Mesenchymal stem cell (in vitro differentiated cells and primary cell): ENCODE results near the gene WASHC4.

Source experiments
- DNase-seq: peaks from one replicate; pipeline ENCODE4 v3.0.0-alpha.2; 2013
- H2AFZ ChIP-seq: one replicate; pipeline ENCODE4 v1.6.1; 2013; ENCODE audit warnings: low read depth, mild to moderate bottlenecking, control low read depth, inconsistent platforms, low read length, moderate library complexity
- H2AK5ac ChIP-seq: 2 replicates; pipeline ENCODE4 v1.6.1; 2013; ENCODE audit warnings: low read length, moderate library complexity, mild to moderate bottlenecking, inconsistent platforms; ENCODE audit not compliant: severe bottlenecking
- H2BK120ac ChIP-seq: one replicate; pipeline ENCODE4 v1.6.1; 2013; ENCODE audit warnings: low read depth, mild to moderate bottlenecking, inconsistent platforms, low read length, moderate library complexity
- H2BK12ac ChIP-seq, 2 experiments: one replicate each; pipeline ENCODE4 v1.6.1; 2013; ENCODE audit warnings: inconsistent platforms in 2 of 2, low read length in 2 of 2, mild to moderate bottlenecking in 2 of 2, moderate library complexity in 2 of 2, control low read depth in 1 of 2
- H2BK15ac ChIP-seq: one replicate; pipeline ENCODE4 v1.6.1; 2013; ENCODE audit warnings: mild to moderate bottlenecking, low read depth, inconsistent platforms; ENCODE audit not compliant: poor library complexity, severe bottlenecking
- H2BK5ac ChIP-seq: 2 replicates; pipeline ENCODE4 v1.6.1; 2013; ENCODE audit warnings: low read depth, mild to moderate bottlenecking, low read length, control low read depth, inconsistent platforms; ENCODE audit not compliant: poor library complexity, severe bottlenecking
- H3K14ac ChIP-seq, 2 experiments: one replicate each; pipeline ENCODE4 v1.6.1; 2013; ENCODE audit warnings: inconsistent platforms in 2 of 2, low read length in 2 of 2, control low read depth in 1 of 2, mild to moderate bottlenecking in 1 of 2, moderate library complexity in 1 of 2
- H3K18ac ChIP-seq, 2 experiments: one replicate each; pipeline ENCODE4 v1.6.1; 2013; ENCODE audit warnings: inconsistent platforms in 2 of 2, low read length in 2 of 2, control low read depth in 1 of 2, low read depth in 1 of 2, mild to moderate bottlenecking in 1 of 2
- H3K23ac ChIP-seq, 2 experiments: one replicate each; pipeline ENCODE4 v1.6.1; 2013; ENCODE audit warnings: inconsistent platforms in 2 of 2, low read length in 2 of 2, mild to moderate bottlenecking in 2 of 2, moderate library complexity in 2 of 2, control low read depth in 1 of 2
- H3K27ac ChIP-seq: 2 replicates; pipeline ENCODE4 v1.5.1; 2013; ENCODE audit warnings: mild to moderate bottlenecking, moderate library complexity, low read length, control low read depth, inconsistent platforms; ENCODE audit not compliant: poor library complexity, severe bottlenecking
- H3K27me3 ChIP-seq, 2 experiments: 2 replicates each; pipeline versions ENCODE4 v1.6.1 to v1.7.0; 2013; ENCODE audit warnings: low read length in 2 of 2, mild to moderate bottlenecking in 2 of 2, moderate library complexity in 2 of 2, control low read depth in 1 of 2, inconsistent platforms in 1 of 2; ENCODE audit not compliant: control insufficient read depth in 1 of 2, insufficient read depth in 1 of 2
- H3K36me3 ChIP-seq, 2 experiments: 2 replicates each; pipeline versions ENCODE4 v1.6.1 to v1.7.0; 2013; ENCODE audit warnings: low read length in 2 of 2, control low read depth in 1 of 2, inconsistent platforms in 1 of 2, low read depth in 1 of 2, mild to moderate bottlenecking in 1 of 2; ENCODE audit not compliant: insufficient read depth in 2 of 2, control insufficient read depth in 1 of 2
- H3K4ac ChIP-seq, 2 experiments: one replicate each; pipeline ENCODE4 v1.6.1; 2013; ENCODE audit warnings: inconsistent platforms in 2 of 2, low read length in 2 of 2, mild to moderate bottlenecking in 2 of 2, moderate library complexity in 2 of 2, control low read depth in 1 of 2, low read depth in 1 of 2
- H3K4me1 ChIP-seq: 2 replicates; pipeline ENCODE4 v1.6.1; 2013; ENCODE audit warnings: low read depth, low read length, control low read depth; ENCODE audit not compliant: control insufficient read depth, insufficient read depth
- H3K4me2 ChIP-seq: 2 replicates; pipeline ENCODE4 v1.6.1; 2013; ENCODE audit warnings: low read length, mild to moderate bottlenecking, inconsistent platforms; ENCODE audit not compliant: poor library complexity, severe bottlenecking
- H3K4me3 ChIP-seq, 2 experiments: 2 replicates each; pipeline versions ENCODE4 v1.5.1 to v1.7.0; 2013; ENCODE audit warnings: low read length in 2 of 2, mild to moderate bottlenecking in 2 of 2, control low read depth in 1 of 2, low read depth in 1 of 2; ENCODE audit not compliant: insufficient read depth in 1 of 2
- H3K79me1 ChIP-seq: replicated peaks from 2 replicates; pipeline ENCODE4 v1.6.1; 2013; ENCODE audit warnings: mild to moderate bottlenecking, control low read depth, low read length, inconsistent platforms; ENCODE audit not compliant: poor library complexity, severe bottlenecking
- H3K9ac ChIP-seq: 2 replicates; pipeline ENCODE4 v1.7.0; 2013; ENCODE audit warnings: mild to moderate bottlenecking, low read length, moderate library complexity
- H3K9me3 ChIP-seq: 2 replicates; pipeline ENCODE4 v1.7.0; 2013; ENCODE audit warnings: mild to moderate bottlenecking, low read length; ENCODE audit not compliant: control insufficient read depth
- H4K8ac ChIP-seq: one replicate; pipeline ENCODE4 v1.6.1; 2013; ENCODE audit warnings: inconsistent platforms, mild to moderate bottlenecking, low read length, moderate library complexity
- H4K91ac ChIP-seq: one replicate; pipeline ENCODE4 v1.6.1; 2013; ENCODE audit warnings: mild to moderate bottlenecking, low read length, inconsistent platforms
- WGBS: methylation state at CpG from one replicate; pipeline ENCODE4 v1.1.7; 2013; ENCODE audit warnings: mixed read lengths; 5-methylcytosine and 5-hydroxymethylcytosine counted together

Gene WASHC4

GRCh38 chr12:105170139-105170538 lies 62.6 kb downstream of the WASHC4 start:
- WGBS, result no CpG with 5 or more reads among the region's 3 CpGs
- no peak for DNase-seq

GRCh38 chr12:105171691-105172436 lies 64.3 kb downstream of the WASHC4 start:
- H3K79me1 ChIP-seq, result peaks cover 2% of the 10 kb centered on the region

More at GRCh38 chr12:105170139-105170538, 62.6 kb downstream of the WASHC4 start:
- H2AFZ ChIP-seq, result no peak overlapping the region
- no peak overlapping the region for H3K4me3 ChIP-seq
- H3K4me2 ChIP-seq, result no peak overlapping the region
- H4K91ac ChIP-seq, result no peak overlapping the region
- H3K79me1 ChIP-seq, result peaks cover 2% of the 10 kb centered on the region
- no peak overlapping the region for H2BK120ac ChIP-seq
- no peak overlapping the region for H2BK15ac ChIP-seq
- no peak overlapping the region for H3K27ac ChIP-seq
- no peak overlapping the region for H4K8ac ChIP-seq
- H3K23ac ChIP-seq, result no peak overlapping the region
- no peak overlapping the region for H3K14ac ChIP-seq
- no peak overlapping the region for H3K18ac ChIP-seq
- H3K36me3 ChIP-seq, result peaks cover 5 to 94% of the 10 kb centered on the region in 2 experiments
- no peak overlapping the region for H3K9ac ChIP-seq
- H3K4ac ChIP-seq, result no peak overlapping the region
- no peak overlapping the region for H2AK5ac ChIP-seq
- H2BK12ac ChIP-seq, result no peak overlapping the region
- no peaks in the 10 kb centered on the region for H3K27me3 ChIP-seq
- no peak overlapping the region for H2BK5ac ChIP-seq
- no peaks in the 10 kb centered on the region for H3K9me3 ChIP-seq
- H3K4me1 ChIP-seq, result no peaks in the 10 kb centered on the region

GRCh38 chr12:105175397-105175990 lies 68.0 kb downstream of the WASHC4 start:
- H3K79me1 ChIP-seq, result peaks cover 4% of the 10 kb centered on the region
- no peak overlapping the region for H3K9ac ChIP-seq
- H3K23ac ChIP-seq, result no peak overlapping the region
- no peak overlapping the region for H2BK120ac ChIP-seq
- H4K8ac ChIP-seq, result no peak overlapping the region
- peaks cover 3 to 79% of the 10 kb centered on the region in 2 experiments for H3K36me3 ChIP-seq
- H3K14ac ChIP-seq, result no peak overlapping the region
- no peak overlapping the region for H3K4me2 ChIP-seq
- no peaks in the 10 kb centered on the region for H3K4me1 ChIP-seq
- DNase-seq, result no peak
- no peak overlapping the region for H2BK15ac ChIP-seq
- H3K27ac ChIP-seq, result no peak overlapping the region
- no peaks in the 10 kb centered on the region for H3K9me3 ChIP-seq
- 100% methylated on average over 1 of the region's 2 CpGs for WGBS
- no peaks in the 10 kb centered on the region for H3K27me3 ChIP-seq
- H4K91ac ChIP-seq, result no peak overlapping the region
- H2AK5ac ChIP-seq, result no peak overlapping the region
- no peak overlapping the region for H2BK12ac ChIP-seq
- H3K18ac ChIP-seq, result no peak overlapping the region
- H2BK5ac ChIP-seq, result no peak overlapping the region
- no peak overlapping the region for H3K4ac ChIP-seq
- H2AFZ ChIP-seq, result no peak overlapping the region
- H3K4me3 ChIP-seq, result no peak overlapping the region

More at GRCh38 chr12:105171691-105172436, 64.3 kb downstream of the WASHC4 start:
- H3K4me2 ChIP-seq, result no peak overlapping the region
- no peak overlapping the region for H2BK12ac ChIP-seq
- no peak overlapping the region for H3K4ac ChIP-seq
- H3K36me3 ChIP-seq, result peaks cover 3 to 94% of the 10 kb centered on the region in 2 experiments
- DNase-seq, result no peak
- no peak overlapping the region for H3K18ac ChIP-seq
- peak overlapping the region; percentile 39 for H4K91ac ChIP-seq
- H3K4me1 ChIP-seq, result no peaks in the 10 kb centered on the region
- H3K14ac ChIP-seq, result no peak overlapping the region
- H2AFZ ChIP-seq, result no peak overlapping the region
- no peak overlapping the region for H4K8ac ChIP-seq
- no peak overlapping the region for H3K4me3 ChIP-seq
- no peak overlapping the region for H3K9ac ChIP-seq
- 96% methylated on average over 6 of the region's 6 CpGs for WGBS
- H3K23ac ChIP-seq, result no peak overlapping the region
- H2BK120ac ChIP-seq, result no peak overlapping the region
- H3K27me3 ChIP-seq, result no peaks in the 10 kb centered on the region
- no peak overlapping the region for H3K27ac ChIP-seq
- no peak overlapping the region for H2AK5ac ChIP-seq
- no peak overlapping the region for H2BK15ac ChIP-seq
- no peaks in the 10 kb centered on the region for H3K9me3 ChIP-seq
- H2BK5ac ChIP-seq, result no peak overlapping the region

DNA sequence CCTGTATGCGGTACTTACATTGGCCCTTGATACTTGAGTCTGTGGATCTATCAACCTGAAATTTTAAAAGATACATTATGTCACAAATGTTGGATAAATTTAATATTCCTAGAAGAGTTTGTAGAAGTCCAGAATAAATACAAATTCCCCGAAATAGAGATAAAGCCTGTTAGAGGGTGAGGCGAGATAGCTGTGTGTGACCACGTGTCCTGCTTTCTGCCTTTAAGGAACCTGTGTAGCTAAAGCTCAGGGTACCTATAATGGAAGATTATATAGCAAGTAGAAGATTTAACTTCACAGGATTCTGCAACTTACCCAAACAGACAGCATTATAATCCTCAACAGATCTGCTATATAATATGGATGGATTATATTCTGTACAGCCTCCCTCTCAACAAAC lies 69.7 kb downstream of the WASHC4 start:
- Histone ChIP-seq H3K79me1 (peaks cover 2% of the 10 kb centered on the region), H3K4me2 (no peak overlapping the region), H3K9ac (no peak overlapping the region), H3K23ac (no peak overlapping the region), H2BK5ac (no peak overlapping the region), H2BK120ac (no peak overlapping the region), H4K8ac (no peak overlapping the region), H3K14ac (no peak overlapping the region), H3K9me3 (no peaks in the 10 kb centered on the region), H3K4ac (no peak overlapping the region), H3K18ac (no peak overlapping the region), H2BK12ac (no peak overlapping the region), H3K4me1 (no peaks in the 10 kb centered on the region), H2AK5ac (no peak overlapping the region), H2AFZ (no peak overlapping the region), H3K27me3 (no peaks in the 10 kb centered on the region), H2BK15ac (no peak overlapping the region), H3K4me3 (no peak overlapping the region), H4K91ac (no peak overlapping the region), H3K36me3 (peaks cover 3 to 63% of the 10 kb centered on the region in 2 experiments), H3K27ac (no peak overlapping the region)
- WGBS, result 100% methylated on average over 3 of the region's 4 CpGs
- DNase-seq, result no peak
